CD4-positive, alpha-beta T cell treated with Interleukin-17A for 4 hours (primary cell): Measurements from ENCODE around the gene CSMD2.
"Not testable (repeated sequence)": the region's sequence is repeated elsewhere in the genome, so short reads cannot be mapped to it uniquely, and the experiment has no call there.

Experiments
- DNase-seq: peaks from one replicate; pipeline ENCODE4 v3.0.0-alpha.2; 2020; ENCODE audit warnings: mixed read lengths

Gene CSMD2

GRCh38 chr1:34100332-34100731 lies 64.7 kb downstream of the CSMD2 start:
- no peak for DNase-seq

DNA sequence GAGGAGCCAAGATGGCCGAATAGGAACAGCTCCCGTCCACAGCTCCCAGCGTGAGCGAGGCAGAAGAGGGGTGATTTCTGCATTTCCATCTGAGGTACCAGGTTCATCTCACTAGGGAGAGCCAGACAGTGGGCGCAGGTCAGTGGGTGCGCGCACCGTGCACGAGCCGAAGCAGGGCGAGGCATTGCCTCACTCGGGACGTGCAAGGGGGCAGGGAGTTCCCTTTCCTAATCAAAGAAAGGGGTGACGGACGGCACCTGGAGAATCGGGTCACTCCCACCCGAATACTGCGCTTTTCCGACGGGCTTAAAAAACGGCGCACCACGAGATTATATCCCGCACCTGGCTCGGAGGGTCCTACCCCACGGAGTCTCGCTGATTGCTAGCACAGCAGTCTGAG lies 72.6 kb downstream of the CSMD2 start:
- DNase-seq = not testable (repeated sequence)

GRCh38 chr1:34089731-34090130 lies 75.3 kb downstream of the CSMD2 start:
- no peak for DNase-seq

DNA sequence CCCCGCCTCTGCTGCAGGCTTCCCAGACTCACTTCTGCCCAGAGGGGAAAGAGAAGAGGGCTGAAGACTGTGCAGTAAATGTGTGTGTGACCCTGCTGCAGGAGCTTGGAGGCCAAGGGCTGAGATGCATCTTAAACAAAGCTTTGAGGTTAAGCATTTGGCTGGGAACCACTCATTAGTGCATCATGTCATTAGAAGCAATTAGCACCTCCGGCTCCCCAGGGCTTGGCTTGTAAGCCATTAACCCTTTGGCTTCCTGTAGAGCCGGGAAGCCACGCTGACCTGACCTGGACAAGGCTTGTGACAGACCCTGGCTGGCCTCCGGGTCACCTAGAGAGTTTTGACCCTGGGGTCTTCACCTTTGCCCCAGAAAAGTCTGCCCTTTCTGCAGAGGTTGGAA lies 77.0 kb downstream of the CSMD2 start:
- no peak for DNase-seq

GRCh38 chr1:34086561-34086960 lies 78.5 kb downstream of the CSMD2 start:
- no peak for DNase-seq

DNA sequence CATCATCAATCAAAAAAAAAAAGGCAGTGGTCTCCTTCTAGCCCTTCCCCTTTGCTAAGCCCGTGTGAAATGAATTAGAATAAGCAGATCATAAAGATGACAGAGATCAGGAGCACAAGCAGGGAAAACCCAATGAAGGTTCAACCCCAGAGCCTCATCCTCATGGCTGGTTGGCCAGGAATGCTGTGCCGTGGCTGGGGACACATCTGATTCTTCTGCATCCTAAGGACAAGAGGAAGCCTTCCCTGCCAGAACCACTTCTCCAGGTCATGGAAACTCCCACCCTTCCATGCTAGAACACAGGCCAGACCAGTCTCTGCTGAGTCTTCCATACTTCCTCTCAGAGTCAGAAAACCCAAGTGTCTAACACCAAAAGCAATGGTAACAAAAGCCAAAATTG lies 81.1 kb downstream of the CSMD2 start:
- DNase-seq = no peak

GRCh38 chr1:34082085-34082670 lies 82.9 kb downstream of the CSMD2 start:
- not testable (repeated sequence) for DNase-seq

DNA sequence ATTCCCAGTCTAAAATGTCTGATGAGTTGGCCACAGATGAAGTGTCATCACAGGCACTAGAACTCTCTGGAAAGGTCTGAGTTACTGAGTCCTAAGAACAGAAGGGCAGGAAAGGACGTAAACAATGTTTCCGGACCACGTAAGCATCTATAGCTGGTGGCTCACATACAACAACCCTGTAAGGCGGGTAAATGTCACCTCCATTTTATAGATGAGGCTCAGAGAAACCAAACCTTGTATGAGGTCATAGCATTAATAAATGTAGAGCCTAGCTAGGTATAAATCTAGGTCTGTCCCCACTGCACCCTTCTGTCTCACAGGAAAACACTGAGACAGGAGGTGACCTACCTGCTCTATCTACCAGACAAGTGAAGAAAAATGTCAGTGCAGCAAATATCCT lies 86.6 kb downstream of the CSMD2 start:
- no peak for DNase-seq

- DNase-seq = no peak
Observed at GRCh38 chr1:34075576-34075975, 89.5 kb downstream of the CSMD2 start.

GRCh38 chr1:34073028-34073695 lies 91.9 kb downstream of the CSMD2 start:
- no peak for DNase-seq

DNA sequence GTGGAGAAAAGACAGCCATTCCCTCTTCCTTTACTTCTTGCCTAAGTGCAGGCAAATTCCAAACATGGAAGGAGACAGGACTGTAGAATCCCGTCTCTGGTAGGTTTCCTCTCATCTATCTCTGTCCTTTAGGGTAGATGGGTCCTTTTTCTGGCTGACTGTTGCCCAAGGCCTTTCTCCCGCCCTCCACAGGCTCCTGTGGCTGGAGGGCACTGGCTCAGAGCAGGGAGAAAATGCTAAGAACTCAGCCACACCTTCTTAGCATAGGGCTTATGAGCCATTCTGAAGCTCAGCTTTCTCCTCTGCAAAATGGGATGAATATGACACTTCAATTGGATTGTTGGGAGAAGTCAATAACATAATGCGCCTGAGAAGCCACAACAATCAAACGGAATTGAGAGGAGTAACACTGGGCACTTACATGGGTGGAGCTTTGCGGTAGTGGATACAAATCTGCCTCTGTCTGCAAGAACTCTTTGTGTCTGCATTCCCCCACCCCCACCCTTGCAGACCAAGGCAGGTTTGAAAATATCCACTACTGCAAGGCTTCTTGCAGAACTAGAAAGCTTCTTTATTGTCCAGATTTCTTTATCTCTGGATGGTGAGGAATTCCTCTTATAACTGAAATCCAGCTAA lies 94.7 kb downstream of the CSMD2 start:
- DNase-seq = no peak

- no peak for DNase-seq
Observed at GRCh38 chr1:34066981-34067603, 97.9 kb downstream of the CSMD2 start.

GRCh38 chr1:34066166-34066565 lies 98.9 kb downstream of the CSMD2 start:
- no peak for DNase-seq

DNA sequence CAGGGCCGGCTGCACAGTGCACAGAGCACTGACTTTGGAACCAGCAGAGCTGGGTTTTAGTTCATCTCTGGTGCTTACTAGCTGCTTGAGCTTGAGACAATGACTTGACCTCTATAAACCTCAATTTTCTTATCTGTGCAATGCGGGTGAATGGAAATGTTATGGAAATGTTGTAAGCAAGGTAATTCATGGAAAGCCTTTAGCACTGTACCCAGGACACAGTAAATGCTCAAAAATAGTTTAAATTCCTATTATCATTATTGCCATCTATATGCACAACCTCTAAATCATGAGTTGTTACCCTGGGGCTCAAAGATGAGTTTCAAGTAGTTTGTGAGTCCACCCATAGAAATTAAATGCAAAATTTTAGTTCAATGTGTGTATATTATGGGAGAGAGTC lies 99.5 kb downstream of the CSMD2 start:
- no peak for DNase-seq

DNA sequence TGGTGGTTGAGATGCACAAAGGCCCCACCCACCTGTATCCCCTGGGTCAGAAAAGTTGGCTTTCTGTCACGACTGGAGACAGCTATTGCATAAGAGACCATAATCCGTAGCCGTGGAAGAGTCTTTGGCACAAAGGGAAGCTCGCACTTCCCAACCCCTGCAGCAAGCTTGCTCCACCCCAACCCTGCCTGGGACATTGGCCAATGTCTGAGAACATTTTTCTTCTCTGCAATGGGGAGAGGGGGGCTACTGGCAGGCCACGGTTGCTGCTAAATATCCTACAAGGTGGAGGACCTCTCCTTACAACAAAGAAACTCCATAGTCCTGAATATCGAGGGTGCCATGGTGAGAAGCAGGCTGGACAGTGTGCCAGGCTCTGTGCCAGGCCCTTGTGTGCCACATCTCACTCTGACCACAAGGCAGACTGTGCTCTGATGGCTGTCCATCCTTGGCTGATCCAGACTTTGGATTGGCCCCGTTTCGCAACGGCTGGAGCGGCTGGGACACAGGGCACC lies 104.1 kb downstream of the CSMD2 start:
- DNase-seq = no peak

- DNase-seq = no peak
Observed at GRCh38 chr1:34060187-34060730, 104.8 kb downstream of the CSMD2 start.

GRCh38 chr1:34057347-34058130 lies 107.5 kb downstream of the CSMD2 start:
- DNase-seq = no peak

- DNase-seq = no peak
Observed at GRCh38 chr1:34055818-34056217, 109.2 kb downstream of the CSMD2 start.

GRCh38 chr1:34054920-34055319 lies 110.1 kb downstream of the CSMD2 start:
- DNase-seq = no peak

- DNase-seq = no peak
Observed at GRCh38 chr1:34053660-34054059, 111.4 kb downstream of the CSMD2 start.

GRCh38 chr1:34052565-34052964 lies 112.5 kb downstream of the CSMD2 start:
- no peak for DNase-seq

DNA sequence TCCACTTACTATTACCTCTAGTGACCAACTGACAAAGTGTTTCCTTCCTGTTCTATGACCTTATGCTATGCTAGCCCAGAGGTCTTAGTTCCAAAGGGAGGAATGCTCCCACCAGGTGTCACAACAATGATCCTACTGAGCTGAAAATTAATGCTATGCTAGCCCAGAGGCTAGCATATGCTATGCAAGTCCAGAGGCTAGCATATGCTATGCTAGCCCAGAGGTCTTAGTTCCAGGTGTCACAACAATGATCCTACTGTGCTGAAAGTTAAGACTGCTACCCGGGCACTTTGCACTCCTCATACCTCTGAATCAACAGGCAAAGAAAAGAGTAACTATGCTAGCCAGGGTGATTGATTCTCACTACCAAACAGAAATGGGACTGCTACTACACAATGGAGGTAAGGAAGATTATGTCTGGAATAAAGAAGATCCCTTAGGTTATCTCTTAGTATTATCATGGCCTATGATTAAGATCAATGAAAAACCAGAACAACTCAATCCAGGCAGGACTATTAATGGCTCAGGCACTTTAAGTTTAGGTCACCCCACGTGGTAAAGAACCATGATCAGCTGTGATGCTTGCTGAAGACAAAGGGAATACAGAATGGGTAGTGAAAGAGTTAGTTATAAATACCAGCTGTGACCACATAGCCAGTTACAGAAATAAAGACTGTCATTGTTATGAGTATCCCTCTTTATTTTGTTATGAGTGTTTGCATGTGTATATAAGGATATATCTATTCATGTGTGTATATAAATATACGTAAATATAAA lies 114.1 kb downstream of the CSMD2 start:
- DNase-seq = no peak
